Hematopoietic multipotent progenitor cell treated with erythropoietin and hydrocortisone succinate and interleukin-3 and kit ligand, for 15 days (in vitro differentiated cells): ENCODE results near the gene CDKN1A.

Experiments
- DNase-seq: peaks from one replicate; pipeline ENCODE4 v3.0.0-alpha.2; 2015; ENCODE audit warnings: low spot score

The CDKN1A gene

GRCh38 chr6:36656441-36656840 lies 22.1 kb upstream of the CDKN1A start:
- no peak for DNase-seq

- DNase-seq: no peak
Measured at GRCh38 chr6:36657271-36657670, 21.2 kb upstream of the CDKN1A start.

GRCh38 chr6:36657942-36658544 lies 20.5 kb upstream of the CDKN1A start:
- DNase-seq: no peak

- no peak for DNase-seq
Measured at GRCh38 chr6:36659271-36659670, 19.2 kb upstream of the CDKN1A start.

- DNase-seq: no peak
Measured at GRCh38 chr6:36660771-36661471, 17.6 kb upstream of the CDKN1A start.

- no peak for DNase-seq
Measured at GRCh38 chr6:36662380-36662779, 16.1 kb upstream of the CDKN1A start.

GRCh38 chr6:36662827-36663256 lies 15.7 kb upstream of the CDKN1A start:
- DNase-seq: no peak

GRCh38 chr6:36663504-36664446 lies 14.7 kb upstream of the CDKN1A start:
- no peak for DNase-seq

- DNase-seq: no peak
Measured at GRCh38 chr6:36665180-36665579, 13.3 kb upstream of the CDKN1A start.

- no peak for DNase-seq
Measured at GRCh38 chr6:36666287-36666686, 12.2 kb upstream of the CDKN1A start.

GRCh38 chr6:36666826-36667591 lies 11.5 kb upstream of the CDKN1A start:
- no peak for DNase-seq

GRCh38 chr6:36668591-36668990 lies 9.9 kb upstream of the CDKN1A start:
- no peak for DNase-seq

GRCh38 chr6:36669002-36669401 lies 9.5 kb upstream of the CDKN1A start:
- DNase-seq: no peak

- no peak for DNase-seq
Measured at GRCh38 chr6:36670271-36670670, 8.2 kb upstream of the CDKN1A start.

GRCh38 chr6:36671687-36672375 lies 6.7 kb upstream of the CDKN1A start:
- no peak for DNase-seq

GRCh38 chr6:36673882-36674281 lies 4.6 kb upstream of the CDKN1A start:
- no peak for DNase-seq

- no peak for DNase-seq
Measured at GRCh38 chr6:36674942-36675341, 3.6 kb upstream of the CDKN1A start.

- no peak for DNase-seq
Measured at GRCh38 chr6:36676141-36677058, 2.1 kb upstream of the CDKN1A start.

- no peak for DNase-seq
Measured at GRCh38 chr6:36677059-36677749, 1.3 kb upstream of the CDKN1A start.
